HG03095 (cell line): ENCODE data around the gene SLC35B1.
"Not testable (repeated sequence)": the region's sequence is repeated elsewhere in the genome, so short reads cannot be mapped to it uniquely, and the experiment has no call there.

Experiments used
- ATAC-seq: cut with Tn5 transposase; IDR thresholded peaks from one replicate; pipeline ENCODE4 v1.9.1; 2021; ENCODE audit warnings: moderate library complexity; ENCODE audit not compliant: unreplicated experiment

The SLC35B1 gene

GRCh38 chr17:49734515-49735490 lies 27.0 kb upstream of the SLC35B1 start:
- ATAC-seq: no peak

- no peak for ATAC-seq
Observed at GRCh38 chr17:49731435-49731831, 23.7 kb upstream of the SLC35B1 start.

- no peak for ATAC-seq
Observed at GRCh38 chr17:49730785-49731434, 23.1 kb upstream of the SLC35B1 start.

GRCh38 chr17:49730078-49730784 lies 22.5 kb upstream of the SLC35B1 start:
- ATAC-seq: no peak

- no peak for ATAC-seq
Observed at GRCh38 chr17:49729069-49729468, 21.3 kb upstream of the SLC35B1 start.

GRCh38 chr17:49728425-49728824 lies 20.7 kb upstream of the SLC35B1 start:
- no peak for ATAC-seq

- ATAC-seq: no peak
Observed at GRCh38 chr17:49727380-49727779, 19.6 kb upstream of the SLC35B1 start.

GRCh38 chr17:49725452-49726130 lies 17.8 kb upstream of the SLC35B1 start:
- ATAC-seq: no peak

- not testable (repeated sequence) for ATAC-seq
Observed at GRCh38 chr17:49724552-49724951, 16.8 kb upstream of the SLC35B1 start.

GRCh38 chr17:49723423-49723822 lies 15.7 kb upstream of the SLC35B1 start:
- no peak for ATAC-seq

GRCh38 chr17:49722066-49722465 lies 14.3 kb upstream of the SLC35B1 start:
- no peak for ATAC-seq

- no peak for ATAC-seq
Observed at GRCh38 chr17:49717371-49717861, 9.7 kb upstream of the SLC35B1 start.

- no peak for ATAC-seq
Observed at GRCh38 chr17:49716668-49717364, 9.1 kb upstream of the SLC35B1 start.

- no peak for ATAC-seq
Observed at GRCh38 chr17:49715717-49716279, 8.0 kb upstream of the SLC35B1 start.

- no peak for ATAC-seq
Observed at GRCh38 chr17:49715216-49715615, 7.5 kb upstream of the SLC35B1 start.

- no peak for ATAC-seq
Observed at GRCh38 chr17:49708515-49709183, 885 bp upstream of the SLC35B1 start.

- no peak for ATAC-seq
Observed at GRCh38 chr17:49707246-49707607, 537 bp downstream of the SLC35B1 start.

GRCh38 chr17:49705254-49705653 lies 2.5 kb downstream of the SLC35B1 start:
- no peak for ATAC-seq

- no peak for ATAC-seq
Observed at GRCh38 chr17:49703557-49704277, 4.0 kb downstream of the SLC35B1 start.
